Putamen (tissue), 1 donor: ENCODE measurements around the gene VSIG2.

Experiments used
- DNase-seq: peaks from one replicate; pipeline ENCODE4 v3.0.0-alpha.2; 2016; ENCODE audit warnings: low spot score

The VSIG2 gene

DNA sequence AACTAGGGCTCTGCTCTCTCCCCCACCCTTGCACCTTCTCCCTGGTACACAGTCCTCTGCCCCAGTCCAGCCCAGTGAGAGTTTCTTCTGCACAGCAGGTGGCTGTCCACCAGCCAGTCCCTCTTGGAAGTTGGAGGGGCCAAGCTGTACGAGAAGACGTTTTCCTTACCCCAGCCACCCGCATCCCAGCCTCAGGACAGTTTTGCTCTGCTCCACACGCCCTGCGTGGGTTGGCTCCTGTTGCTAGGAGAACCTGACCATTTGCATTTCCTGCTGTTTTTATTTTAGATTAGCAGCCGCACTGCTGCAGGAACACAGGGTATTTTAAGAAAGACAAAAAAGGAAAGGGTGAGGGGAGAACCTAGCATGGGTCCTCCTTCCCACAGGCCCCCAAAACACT is 29.9 kb downstream of the VSIG2 start:
- no peak for DNase-seq

DNA sequence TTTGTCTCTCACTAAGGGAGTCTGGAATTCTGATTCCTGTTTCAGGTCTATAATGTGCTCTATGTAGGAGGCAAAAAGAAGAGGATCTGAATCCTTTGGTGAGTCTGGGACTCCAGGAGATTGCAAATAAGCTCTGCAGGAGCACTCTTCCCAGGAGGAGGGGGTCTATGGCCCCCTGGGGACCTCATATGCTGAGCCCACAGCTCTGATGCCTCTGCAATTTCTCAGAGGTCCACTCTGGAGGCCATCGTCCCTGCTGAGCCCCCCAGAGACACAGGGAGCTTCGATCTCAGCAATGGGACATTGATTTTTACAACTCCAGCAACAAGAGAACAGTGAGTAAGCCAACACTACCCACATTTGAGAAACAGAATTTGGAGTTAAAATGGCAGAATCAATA is 32.5 kb downstream of the VSIG2 start:
- no peak for DNase-seq

DNA sequence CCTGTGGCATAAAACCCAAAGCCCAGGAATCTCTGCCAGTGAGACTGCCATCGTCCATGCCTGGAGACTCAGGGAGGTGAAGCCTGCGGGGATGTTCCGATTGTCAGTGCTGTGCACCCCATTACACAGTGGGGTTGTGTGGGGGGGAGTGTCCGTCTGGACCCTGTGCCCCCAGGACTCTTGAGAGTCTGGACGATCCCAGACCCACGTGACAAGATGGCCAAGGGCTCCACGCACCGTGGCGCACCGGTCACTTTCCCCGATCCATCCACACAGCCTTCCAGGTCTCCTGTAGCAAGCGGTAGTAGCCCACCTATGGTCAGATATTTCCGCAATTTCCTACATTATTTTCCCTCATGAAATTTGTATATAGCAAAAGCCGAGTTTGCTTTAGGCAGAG is 33.3 kb downstream of the VSIG2 start:
- no peak for DNase-seq

DNA sequence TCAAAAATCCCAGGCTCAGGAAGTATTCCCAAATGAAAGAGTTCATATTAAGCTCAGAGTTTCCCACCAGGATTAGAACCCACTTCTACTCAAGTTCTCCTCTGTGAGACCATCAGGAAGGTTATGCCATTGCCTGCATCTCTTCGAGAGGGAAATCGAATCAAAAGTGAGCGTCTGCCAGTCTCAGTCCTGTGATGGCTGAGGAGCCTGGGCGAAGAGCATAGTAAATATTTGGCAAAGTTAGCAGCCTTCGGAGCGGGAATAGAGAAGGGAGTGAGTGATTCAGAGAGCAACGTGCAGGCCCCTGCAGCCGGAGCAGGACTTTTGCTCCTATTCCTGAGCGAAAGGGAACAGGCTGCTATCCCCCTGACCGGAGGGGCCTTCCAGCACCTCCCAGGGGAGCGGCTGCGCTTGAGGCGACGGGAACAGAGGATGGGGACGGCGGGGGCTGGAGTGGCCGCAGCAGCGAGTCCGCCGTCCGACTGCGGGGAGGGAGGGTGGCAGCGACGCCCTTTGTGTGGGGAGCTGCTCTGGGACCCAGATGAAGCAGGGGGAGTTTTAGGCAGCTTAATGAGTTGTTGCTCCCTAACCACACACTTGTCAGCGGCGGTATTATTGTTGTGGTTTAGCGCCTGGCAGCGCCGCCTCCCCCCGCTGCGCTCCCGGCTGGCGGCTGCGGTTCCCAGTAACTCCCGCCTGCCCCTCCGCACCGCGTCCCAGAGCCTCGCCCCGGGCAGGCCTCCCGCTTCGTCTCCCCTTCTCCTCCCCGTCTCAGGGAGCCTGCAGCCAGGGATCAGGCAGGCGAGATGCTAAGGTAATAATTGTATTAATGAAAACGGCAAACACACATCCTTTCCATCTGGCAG is 34.0 kb downstream of the VSIG2 start:
- DNase-seq = no peak

DNA sequence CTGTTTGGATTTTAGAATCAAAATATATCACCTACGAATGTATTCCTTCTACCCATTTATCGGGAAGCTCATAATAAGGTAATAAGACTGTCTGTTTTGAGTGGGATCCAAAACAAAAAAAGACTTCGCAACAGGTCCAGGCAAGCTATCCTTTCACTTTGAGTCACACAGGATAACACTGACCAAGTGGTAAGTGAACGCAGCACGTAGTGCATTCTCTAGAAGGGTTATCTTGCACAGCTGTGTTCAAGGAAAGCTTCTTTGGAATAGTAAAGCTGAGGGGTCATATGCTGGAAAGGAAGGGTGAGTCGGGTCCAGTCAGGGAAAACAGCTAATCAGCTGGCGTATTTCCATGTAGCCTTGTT is 34.7 kb downstream of the VSIG2 start:
- no peak for DNase-seq

DNA sequence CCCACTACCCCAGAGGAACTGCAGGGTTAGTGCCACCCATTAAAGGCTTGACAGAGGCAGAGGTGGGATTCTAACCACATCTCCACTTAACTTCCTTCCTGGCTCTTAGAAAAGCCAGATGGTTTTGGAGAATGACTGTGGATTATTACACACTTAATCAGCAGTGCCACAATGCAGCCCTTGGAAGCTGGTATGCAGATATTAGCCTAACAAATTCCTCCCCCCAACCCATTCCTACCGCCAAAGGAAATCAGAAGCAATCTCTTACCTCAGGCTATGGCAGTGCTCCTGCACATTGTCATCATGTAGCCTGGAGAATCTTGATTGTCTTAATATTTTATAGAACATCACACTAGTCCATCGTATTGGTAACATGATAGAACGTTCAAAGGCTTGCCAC is 35.5 kb downstream of the VSIG2 start:
- DNase-seq = no peak

DNA sequence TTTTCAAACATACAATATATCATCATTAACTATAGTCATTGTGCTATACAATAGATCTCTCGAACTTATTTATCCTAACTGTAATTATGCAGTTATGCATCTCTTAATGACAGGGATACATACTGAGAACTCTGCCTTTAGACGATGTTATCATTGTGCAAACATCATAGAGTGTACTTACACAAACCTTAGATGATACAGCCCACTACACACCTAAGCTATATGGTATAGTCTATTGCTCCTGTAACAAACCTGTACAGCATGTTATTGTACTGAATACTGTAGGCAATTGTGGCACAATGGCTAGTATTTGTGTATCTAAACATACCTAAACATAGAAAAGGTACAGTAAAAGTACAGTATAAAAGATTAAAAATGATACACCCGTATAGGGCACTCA is 39.7 kb downstream of the VSIG2 start:
- DNase-seq = no peak

DNA sequence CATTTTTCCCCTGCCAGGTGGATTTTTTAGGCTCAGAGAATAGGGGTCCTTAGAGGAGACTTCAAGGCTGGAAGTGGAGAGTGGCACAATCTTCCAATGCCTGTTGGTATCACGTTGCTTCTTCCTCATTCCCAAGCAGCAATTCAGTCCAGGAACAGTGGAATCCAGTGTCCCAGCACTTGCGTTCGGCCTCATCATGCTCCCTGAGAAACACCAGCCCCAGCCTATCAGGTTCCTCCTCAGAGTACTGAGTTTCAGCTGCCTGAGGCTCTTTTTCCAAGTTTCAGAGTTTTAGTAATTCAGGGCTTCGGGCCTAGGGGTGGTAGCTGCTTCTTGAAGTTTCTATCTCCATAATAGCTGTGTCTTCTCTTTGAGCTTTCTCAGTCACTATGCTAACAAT is 44.2 kb downstream of the VSIG2 start:
- DNase-seq = no peak

DNA sequence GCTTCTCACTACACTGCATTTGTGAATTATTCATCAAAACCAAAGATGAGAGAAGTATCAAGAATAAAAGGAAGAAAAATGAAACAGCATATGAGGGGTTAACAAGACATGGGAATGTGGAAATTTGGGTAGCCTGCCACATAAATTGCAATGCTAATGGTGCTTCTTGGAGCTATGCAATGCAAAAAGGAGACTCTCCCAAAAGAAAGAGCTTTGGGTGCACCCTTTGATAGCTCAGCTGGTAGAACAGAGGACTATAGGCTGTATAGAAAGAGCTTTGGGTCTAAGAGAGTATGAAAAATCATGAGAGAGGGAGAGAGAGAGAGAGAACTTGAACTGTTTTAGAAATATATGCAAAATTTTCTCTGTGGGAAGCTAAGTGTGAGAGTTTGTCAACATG is 52.0 kb downstream of the VSIG2 start:
- DNase-seq = no peak

DNA sequence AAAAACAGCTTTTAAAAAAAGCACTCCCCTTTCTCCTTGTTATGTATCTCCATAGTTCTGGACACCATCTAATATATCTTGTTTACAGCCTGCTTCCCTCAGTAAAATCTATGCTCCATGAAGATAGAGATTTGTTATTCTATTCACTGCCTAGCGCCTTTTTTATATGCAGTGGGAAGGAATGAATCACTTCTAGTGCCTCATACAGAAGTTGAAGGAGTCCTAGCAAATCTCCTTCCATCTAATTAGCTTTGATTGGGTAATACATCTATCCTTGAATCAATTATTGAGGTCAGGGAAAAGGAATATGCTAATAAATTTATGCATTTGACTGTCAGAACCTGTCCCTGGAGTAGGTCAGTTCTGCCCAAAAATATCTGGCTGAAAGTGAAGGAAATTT is 52.5 kb downstream of the VSIG2 start:
- DNase-seq = no peak
